Measurements from ENCODE around the gene F8.
"Not testable (repeated sequence)": the region's sequence is repeated elsewhere in the genome, so short reads cannot be mapped to it uniquely, and the experiment has no call there.

Gene F8

DNA sequence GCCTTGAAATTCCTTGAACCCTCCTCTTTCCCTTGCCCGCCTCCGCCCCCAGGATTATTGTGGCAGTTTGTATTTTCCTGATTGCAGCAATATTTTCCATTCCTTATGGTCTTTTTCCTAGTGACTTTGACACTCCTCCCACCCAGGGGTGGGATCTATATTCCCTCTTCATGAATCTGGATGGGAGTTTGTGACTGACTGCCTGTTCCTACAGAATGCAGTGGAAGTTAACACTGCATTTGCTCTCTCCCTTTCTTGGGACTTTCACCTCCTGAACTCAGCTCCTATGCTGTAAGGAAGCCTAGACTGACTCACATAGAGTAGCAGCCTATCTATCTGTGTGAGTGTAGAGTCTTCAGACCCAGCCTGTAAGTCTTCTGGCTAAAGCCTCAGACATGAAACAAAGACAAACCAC is 6.4 kb upstream of the F8 start:
- no peak for DNase-seq

DNA sequence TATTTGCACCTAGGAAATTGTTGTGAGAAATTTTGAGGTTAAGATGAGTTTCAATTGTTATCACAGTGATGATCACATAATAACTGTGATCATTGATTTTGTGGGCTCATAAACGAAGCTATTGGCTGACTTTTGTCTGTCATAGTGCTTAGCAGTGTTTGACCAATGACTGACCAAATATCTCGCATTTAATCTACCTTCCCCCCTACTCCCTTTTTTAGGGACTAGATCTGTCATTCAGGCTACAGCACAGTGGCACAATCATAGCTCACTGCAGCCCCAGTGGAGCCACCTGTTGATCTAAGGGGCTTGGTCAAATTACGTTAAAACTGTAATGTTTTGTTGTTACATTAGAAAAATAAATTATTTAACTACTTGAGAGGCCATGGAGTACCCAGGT is 5.6 kb upstream of the F8 start:
- DNase-seq, result no peak

DNA sequence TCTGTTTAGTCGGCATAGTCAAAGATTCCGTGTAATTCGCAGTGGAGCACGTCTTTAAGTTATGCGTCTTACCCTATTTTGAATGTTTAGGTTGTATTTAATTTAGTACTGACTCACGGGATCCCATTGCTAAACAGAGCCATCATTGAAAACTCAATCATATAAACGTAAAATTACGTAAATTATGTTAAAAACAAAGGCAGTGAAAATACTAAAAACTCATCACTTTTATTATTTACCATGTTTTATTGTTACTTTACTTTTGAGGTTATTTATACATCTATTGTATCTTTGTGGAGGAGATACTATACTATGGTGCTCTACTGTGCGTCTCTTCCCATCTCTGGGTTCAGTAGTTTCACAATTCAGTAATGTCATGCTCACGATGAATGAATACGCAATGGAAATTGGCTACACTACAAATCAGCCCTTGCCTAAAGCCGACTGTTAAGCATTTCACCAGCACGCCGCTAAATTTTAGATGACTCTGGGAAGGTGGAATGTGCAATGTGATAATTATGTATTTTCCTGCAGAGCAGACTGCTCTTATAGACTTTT is 5.1 kb upstream of the F8 start:
- no peak for DNase-seq

DNA sequence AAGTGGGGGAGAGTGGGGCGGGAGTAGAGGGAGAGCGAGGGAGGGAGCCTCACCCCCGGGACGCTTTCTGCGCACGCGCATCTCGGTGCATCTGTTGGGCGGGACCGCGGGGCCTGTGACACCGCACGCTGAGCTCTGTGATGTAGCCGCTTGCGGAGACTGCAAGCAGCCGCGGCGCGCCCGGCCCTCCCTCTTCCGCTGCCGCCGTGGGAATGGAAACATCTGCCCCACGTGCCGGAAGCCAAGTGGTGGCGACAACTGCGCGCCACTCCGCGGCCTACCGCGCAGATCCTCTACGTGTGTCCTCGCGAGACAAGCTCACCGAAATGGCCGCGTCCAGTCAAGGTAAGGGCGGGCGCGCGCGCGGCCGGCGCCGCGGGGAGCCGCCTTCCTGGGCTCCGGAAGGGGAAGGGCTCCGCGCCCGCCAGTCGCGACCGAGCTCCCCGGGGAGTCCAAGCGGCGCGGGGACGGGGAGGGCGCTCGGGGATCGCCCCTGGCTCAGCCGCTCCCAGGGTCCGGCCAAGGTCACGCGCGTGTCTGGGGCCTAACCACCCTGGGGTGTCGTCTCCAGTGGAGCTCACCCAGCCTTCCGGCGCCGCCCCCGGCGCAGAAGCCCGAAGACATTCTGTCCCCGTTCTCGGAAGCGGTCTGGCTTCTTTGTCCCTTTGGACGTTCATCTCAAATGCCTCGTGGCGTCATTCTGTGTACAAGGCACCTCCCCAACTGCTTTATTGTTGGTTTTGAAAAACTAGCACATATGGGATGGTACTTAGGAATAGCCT is 4.4 kb upstream of the F8 start, which contains the start of gene FUNDC2:
FUNDC2 (plus strand) TSS at position 118 of the 782 bp plus-strand sequence; CDS start at position 213, 95 bp downstream.
- peak; percentile 91 for DNase-seq

GRCh38 chrX:155026420-155026726 is 3.9 kb upstream of the F8 start:
- DNase-seq, result no peak

DNA sequence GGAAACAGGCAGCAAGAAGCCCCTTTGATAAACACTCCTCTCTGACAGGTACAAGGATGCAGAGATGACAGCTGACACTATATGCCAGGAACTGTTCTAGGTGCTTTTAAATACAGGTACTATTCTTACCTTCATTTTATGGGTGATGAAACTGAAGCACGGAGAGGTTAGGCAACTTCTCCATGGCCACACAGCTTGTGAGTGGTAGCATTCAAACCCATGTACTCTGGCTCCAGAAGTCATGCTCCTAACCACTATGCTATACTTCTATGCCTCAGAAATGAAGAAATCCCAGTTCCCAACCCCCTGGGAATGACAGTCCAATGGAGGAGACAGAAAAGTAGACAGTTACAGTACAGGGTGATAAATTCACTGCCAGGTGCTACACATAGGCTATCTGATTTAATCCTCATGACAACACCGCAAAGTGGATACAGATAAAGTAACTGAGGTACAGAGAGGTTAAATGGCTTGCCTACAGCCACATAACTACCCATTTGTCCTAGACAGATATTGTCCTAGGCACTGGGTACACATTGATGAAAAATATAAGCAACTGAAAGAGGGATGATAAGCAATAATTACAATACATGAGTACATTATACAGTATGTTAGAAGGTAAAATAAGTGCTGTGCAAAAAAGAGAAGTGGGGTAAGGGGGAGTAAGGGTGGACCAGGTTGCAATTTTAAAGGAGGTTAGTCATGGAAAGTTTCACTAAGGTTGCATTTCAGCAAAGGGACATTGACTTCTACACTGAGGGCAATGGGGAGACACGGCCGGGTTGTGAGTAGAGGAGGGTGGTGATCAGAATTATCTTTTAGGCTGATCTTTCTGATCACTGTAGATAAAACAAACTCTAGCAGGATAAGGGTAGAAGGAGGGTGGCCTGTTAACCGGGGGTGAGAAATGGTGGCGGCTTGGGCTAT is 1.6 kb upstream of the F8 start:
- DNase-seq, result no peak

DNA sequence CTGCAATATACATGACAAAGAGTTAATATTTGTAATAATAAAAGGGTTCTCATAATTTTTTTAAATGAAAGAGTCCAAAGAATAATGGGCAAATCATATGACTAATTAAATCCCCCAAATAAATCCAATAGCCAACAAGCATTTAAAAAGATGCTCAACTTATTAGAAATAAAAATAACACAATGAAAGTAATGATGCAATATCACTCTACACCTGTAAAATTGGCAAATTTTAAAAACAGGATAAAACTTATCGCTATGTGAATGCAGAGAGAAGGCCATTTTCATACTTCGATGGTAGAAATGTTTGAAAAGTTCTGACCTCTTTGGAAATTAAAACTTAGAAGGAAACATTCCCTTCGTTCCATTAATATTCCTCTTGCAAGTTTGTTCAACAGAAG is 1.9 kb downstream of the F8 start:
- no peak for DNase-seq

DNA sequence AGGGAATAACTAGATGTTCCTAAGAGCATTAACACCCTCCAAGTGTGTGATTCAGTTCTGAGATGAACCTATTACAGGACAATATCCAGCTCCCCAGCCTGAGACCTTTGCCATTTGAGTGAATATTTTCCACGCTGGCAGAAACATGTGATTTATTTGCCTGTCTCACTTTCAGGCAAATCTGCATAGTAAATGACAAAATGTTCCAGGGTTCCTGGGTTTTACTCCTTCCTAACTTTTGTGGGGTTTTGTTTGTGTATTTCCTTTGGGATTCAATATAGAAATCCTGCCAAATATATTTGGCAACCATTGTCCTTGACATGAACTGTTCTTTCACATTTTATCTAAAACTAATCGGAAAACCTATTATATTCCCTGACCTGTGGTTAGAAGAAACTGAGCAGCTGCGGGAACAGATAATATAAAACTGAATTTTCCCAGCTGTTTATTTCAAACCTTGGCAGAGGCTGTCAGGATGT is 12.5 kb downstream of the F8 start:
- no peak for DNase-seq

GRCh38 chrX:155008578-155008977 is 13.9 kb downstream of the F8 start:
- DNase-seq, result not testable (repeated sequence)

GRCh38 chrX:155006913-155007671 is 15.4 kb downstream of the F8 start:
- not testable (repeated sequence) for DNase-seq

DNA sequence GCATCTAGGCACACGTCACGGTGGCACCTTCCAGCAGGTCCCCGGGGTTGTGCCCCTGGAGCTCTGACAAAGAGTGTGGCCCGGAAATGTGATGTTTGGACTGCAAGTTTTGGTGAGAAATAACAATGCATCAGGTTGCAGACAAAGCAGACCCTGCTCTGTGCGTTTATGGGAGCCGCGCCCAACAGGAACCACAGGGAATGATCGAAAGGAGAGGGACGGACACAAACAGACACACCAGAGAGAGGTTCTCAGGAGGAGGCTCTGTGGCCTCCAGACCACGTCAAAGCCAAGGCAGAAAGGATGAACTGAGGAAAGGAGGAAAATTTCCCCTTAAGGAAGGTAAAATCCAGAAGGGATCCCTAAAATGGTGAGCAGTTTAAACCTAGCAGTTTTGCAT is 16.1 kb downstream of the F8 start:
- DNase-seq, result not testable (repeated sequence)

DNA sequence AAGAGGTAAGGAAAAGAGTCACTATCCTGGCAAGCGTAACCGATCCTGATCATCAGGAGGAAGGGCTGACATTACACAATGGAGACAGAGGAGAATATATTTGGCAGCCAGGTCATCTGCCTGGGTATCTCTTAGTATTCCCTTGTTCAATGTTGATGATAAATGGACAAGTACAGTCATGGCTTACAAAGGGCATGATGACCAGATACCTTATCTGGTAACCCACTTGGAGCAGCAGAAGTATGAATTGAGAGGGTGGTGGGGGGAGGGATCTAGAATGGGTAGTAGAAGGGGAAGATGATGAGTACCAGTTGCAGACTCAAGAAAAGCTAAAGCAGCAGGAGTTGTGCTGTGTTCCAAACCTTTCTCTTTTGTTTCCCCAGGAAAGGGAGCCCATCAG is 17.3 kb downstream of the F8 start:
- DNase-seq, result no peak

DNA sequence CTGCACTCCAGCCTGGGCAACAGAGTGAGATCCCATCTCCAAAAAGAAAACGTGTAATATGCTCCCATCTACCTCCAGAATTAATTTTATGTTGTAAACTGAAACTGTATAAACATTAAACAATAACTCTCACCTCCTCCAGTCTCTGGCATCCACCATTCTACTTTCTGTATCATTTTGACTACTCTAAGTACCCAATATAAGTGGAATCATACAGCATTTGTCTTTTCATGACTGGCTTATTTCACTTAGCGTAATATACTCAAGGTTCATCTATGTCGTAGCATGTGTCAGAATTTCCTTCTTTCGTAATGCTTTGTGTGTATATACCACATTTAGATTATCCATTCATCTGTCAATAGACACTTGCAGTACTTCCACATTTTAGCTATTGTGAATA is 20.6 kb downstream of the F8 start:
- DNase-seq, result no peak

- no peak for DNase-seq
Measured at GRCh38 chrX:155000841-155001240, 21.7 kb downstream of the F8 start.

DNA sequence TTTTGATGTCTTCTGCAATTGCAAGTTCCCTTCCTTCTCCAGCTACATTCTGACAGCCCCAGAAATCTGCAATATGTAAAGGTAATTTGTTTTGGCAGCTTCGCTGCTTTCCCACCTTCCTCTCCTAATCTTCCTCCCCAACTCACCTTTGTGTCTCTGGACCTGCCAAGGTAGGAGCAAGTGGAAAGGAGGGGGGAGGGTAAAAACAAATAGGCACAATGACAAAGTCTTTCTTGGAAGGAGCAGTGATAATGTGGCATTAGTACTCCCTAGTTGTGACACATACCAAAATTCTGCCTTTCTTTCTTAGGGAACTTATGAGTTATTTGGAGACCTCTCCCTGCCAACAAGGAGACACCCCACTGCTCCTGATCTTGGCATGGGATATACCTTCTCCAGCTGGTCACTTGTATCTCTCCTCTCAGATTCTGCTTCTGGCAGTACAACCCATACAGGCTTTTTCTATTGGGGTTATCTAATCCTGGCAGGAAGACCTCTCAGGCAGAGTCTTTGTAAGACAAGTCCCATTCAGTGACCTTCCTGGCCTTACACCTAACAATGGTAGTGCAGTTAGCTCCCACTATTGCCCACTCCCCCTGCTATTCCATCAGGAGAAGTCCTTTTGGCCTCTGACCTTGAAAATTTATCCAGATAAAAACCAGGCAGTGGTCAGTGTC is 24.2 kb downstream of the F8 start:
- no peak for DNase-seq

DNA sequence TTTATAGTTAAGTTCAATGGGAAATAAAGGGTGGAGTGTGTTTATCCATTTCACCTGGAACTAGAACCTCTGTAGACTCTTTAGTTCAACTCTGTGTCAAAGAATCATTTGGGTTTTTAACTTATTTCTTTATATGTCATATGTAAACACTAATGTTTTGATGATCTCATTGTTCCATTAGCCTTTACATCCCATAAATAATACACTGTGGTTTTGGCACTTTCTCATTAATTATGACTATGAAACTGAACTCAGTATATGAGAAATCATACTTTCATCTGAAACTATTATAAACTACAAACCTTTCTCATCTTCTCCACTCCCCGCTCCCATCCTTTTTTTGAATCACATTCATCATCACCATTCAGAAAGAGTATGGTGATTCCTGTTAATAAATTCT is 31.0 kb downstream of the F8 start:
- DNase-seq, result no peak

GRCh38 chrX:154991039-154991438 is 31.5 kb downstream of the F8 start:
- peak; percentile 11 for DNase-seq

GRCh38 chrX:154990496-154990895 is 32.0 kb downstream of the F8 start:
- DNase-seq, result no peak

- DNase-seq, result no peak
Measured at GRCh38 chrX:154988719-154989118, 33.8 kb downstream of the F8 start.

- no peak for DNase-seq
Measured at GRCh38 chrX:154987940-154988339, 34.6 kb downstream of the F8 start.

GRCh38 chrX:154986826-154987575 is 35.5 kb downstream of the F8 start:
- no peak for DNase-seq

DNA sequence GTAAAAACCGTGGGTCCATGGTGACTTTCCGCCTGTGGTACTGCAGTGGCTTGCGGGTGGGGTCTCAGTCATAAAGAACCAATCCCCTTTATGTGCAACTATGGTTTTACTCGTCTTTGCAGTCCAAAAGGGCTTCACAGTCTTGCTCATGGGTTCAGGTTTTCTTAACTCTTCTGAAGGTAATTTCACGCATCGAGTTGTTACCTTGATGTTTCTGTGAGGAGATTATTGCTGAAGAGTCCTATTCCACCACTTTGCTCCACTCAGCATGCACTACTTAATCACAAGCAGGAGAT is 41.5 kb downstream of the F8 start:
- no peak for DNase-seq
